Thyroid gland (tissue), 4 donors: ENCODE data around the gene LCNL1.

ENCODE experiments used
- CTCF ChIP-seq, 6 experiments: fragments of 200-600 bp in 3 of 6; fragments of 450-650 bp in 3 of 6; sonication (generic) in 3 of 6; IDR thresholded peaks; one replicate each; pipeline ENCODE4 v1.5.1; 2016 to 2019; ENCODE audit warnings: antibody characterized with exemption in 6 of 6, mild to moderate bottlenecking in 2 of 6, inconsistent platforms in 1 of 6, moderate library complexity in 1 of 6
- POLR2A ChIP-seq, 2 donors: fragments of 450-650 bp; IDR thresholded peaks; one replicate each; pipeline ENCODE4 v1.6.1; 2017; ENCODE audit warnings: antibody characterized with exemption in 2 of 2, mild to moderate bottlenecking in 2 of 2, moderate library complexity in 1 of 2

GRCh38 chr9:136983167-136983566, 374 bp downstream of the LCNL1 start:
- TF ChIP-seq POLR2A (IDR thresholded peaks at IDR 0.05) (no peak), CTCF (IDR thresholded peaks at IDR 0.05) (no peak)
